HL-60 (cell line): ENCODE data around the gene ZNF786.

ENCODE experiments used
- DNase-seq, 2 experiments: peaks; one replicate each; pipeline ENCODE4 v3.0.0-alpha.2; 2010 to 2020; ENCODE audit warnings: low read depth in 1 of 2, low spot score in 1 of 2
- H3K27ac ChIP-seq: fragments of 250-450 bp; sonication (Bioruptor Pico); replicated peaks from 2 replicates; pipeline ENCODE4 v1.5.1; 2020; ENCODE audit warnings: mild to moderate bottlenecking, moderate library complexity
- H3K27me3 ChIP-seq: fragments of 250-450 bp; sonication (Bioruptor Pico); 2 replicates; pipeline ENCODE4 v1.5.1; 2021; ENCODE audit warnings: mild to moderate bottlenecking, moderate library complexity; ENCODE audit not compliant: insufficient read depth, poor library complexity, severe bottlenecking
- H3K4me3 ChIP-seq: replicated peaks from 2 replicates; pipeline ENCODE4 v1.5.1; 2011; ENCODE audit warnings: mild to moderate bottlenecking, control low read depth, low read length; ENCODE audit not compliant: insufficient read depth
- GABPA ChIP-seq: IDR thresholded peaks from 2 replicates; pipeline ENCODE4 v1.6.1; 2012; ENCODE audit warnings: low read depth
- POLR2AphosphoS5 ChIP-seq: IDR thresholded peaks from 2 replicates; pipeline ENCODE4 v1.6.1; 2012; ENCODE audit warnings: low read depth
- SPI1 ChIP-seq: IDR thresholded peaks from 2 replicates; pipeline ENCODE4 v1.6.1; 2012; ENCODE audit warnings: low read depth, mild to moderate bottlenecking, borderline replicate concordance
- TF ChIP-seq, protein P1 (sequence below): IDR thresholded peaks from 2 replicates; pipeline ENCODE4 v1.6.1; 2012; ENCODE audit warnings: low read depth; ENCODE audit not compliant: insufficient replicate concordance
- TF ChIP-seq, protein P2 (sequence below): IDR thresholded peaks from one replicate; pipeline ENCODE4 v1.5.1; 2011; ENCODE audit warnings: low read length, control low read depth, inconsistent platforms; ENCODE audit not compliant: insufficient read depth

ZNF786 gene

DNA sequence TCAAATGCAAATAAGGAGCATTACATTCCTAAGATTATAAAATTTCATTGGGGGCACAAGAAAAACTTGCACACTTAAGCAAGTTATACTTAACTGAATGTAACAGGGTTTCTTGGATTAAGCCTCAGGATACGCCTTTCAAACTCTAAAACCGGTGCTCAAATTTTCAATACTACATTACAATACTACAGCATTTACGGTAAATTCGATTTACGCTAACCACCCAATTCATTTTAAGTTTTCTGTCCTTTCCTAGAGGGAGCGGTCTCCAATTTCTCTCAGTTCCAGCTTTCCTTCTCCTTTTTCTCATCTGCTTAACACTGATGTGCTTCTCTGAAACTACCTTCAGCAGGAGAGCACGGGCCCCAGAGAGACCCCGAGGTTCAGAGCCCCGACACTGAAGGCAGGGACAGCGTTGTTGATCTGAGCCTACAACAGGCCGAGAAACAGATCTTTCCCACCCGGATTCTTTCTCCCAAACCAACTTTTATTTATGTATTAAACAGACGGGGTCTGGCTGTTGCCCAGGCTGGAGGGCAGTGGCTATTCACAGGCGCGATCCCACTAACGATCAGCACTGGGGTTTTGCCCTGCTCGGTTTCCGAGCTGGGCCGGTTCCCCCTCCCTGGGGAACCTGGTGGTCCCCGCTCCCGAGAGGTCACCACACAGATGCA lies 34.8 kb upstream of the ZNF786 start:
- TF ChIP-seq, protein P1, sequence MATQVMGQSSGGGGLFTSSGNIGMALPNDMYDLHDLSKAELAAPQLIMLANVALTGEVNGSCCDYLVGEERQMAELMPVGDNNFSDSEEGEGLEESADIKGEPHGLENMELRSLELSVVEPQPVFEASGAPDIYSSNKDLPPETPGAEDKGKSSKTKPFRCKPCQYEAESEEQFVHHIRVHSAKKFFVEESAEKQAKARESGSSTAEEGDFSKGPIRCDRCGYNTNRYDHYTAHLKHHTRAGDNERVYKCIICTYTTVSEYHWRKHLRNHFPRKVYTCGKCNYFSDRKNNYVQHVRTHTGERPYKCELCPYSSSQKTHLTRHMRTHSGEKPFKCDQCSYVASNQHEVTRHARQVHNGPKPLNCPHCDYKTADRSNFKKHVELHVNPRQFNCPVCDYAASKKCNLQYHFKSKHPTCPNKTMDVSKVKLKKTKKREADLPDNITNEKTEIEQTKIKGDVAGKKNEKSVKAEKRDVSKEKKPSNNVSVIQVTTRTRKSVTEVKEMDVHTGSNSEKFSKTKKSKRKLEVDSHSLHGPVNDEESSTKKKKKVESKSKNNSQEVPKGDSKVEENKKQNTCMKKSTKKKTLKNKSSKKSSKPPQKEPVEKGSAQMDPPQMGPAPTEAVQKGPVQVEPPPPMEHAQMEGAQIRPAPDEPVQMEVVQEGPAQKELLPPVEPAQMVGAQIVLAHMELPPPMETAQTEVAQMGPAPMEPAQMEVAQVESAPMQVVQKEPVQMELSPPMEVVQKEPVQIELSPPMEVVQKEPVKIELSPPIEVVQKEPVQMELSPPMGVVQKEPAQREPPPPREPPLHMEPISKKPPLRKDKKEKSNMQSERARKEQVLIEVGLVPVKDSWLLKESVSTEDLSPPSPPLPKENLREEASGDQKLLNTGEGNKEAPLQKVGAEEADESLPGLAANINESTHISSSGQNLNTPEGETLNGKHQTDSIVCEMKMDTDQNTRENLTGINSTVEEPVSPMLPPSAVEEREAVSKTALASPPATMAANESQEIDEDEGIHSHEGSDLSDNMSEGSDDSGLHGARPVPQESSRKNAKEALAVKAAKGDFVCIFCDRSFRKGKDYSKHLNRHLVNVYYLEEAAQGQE = no peak
- TF ChIP-seq, protein P2, sequence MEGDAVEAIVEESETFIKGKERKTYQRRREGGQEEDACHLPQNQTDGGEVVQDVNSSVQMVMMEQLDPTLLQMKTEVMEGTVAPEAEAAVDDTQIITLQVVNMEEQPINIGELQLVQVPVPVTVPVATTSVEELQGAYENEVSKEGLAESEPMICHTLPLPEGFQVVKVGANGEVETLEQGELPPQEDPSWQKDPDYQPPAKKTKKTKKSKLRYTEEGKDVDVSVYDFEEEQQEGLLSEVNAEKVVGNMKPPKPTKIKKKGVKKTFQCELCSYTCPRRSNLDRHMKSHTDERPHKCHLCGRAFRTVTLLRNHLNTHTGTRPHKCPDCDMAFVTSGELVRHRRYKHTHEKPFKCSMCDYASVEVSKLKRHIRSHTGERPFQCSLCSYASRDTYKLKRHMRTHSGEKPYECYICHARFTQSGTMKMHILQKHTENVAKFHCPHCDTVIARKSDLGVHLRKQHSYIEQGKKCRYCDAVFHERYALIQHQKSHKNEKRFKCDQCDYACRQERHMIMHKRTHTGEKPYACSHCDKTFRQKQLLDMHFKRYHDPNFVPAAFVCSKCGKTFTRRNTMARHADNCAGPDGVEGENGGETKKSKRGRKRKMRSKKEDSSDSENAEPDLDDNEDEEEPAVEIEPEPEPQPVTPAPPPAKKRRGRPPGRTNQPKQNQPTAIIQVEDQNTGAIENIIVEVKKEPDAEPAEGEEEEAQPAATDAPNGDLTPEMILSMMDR = no peak
- TF ChIP-seq POLR2AphosphoS5 (no peak), GABPA (no peak), SPI1 (no peak)
- Histone ChIP-seq H3K27me3 (no peaks in the 10 kb centered on the region), H3K4me3 (peak overlapping the region; percentile 92), H3K27ac (peak overlapping the region; percentile 92)
- peak in 1 of 2 experiments; percentile 19 for DNase-seq

DNA sequence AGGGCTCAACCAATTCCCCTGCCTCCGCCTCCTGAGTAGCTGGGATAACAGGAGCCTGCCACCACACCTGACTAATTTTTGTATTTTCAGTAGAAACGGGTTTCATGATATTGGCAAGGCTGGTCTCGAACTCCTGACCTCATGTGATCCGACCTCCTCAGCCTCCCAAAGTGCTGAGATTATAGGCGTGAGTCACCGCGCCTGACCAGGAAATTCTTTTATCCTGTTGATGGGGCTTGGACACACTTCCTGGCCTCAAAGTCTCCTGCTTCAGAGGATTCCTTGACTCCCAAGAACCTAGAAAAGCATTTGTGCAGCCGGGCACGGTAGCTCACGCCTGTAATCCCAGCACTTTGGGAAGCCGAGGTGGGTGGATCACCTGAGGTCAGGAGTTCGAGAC lies 19.5 kb upstream of the ZNF786 start:
- no peak for DNase-seq
- TF ChIP-seq GABPA = no peak
- no peak for TF ChIP-seq SPI1
- TF ChIP-seq, protein P1 = no peak
- TF ChIP-seq, protein P2 = no peak
- TF ChIP-seq POLR2AphosphoS5 = no peak
- Histone ChIP-seq H3K27me3 (no peaks in the 10 kb centered on the region), H3K27ac (no peak overlapping the region), H3K4me3 (no peak overlapping the region)

DNA sequence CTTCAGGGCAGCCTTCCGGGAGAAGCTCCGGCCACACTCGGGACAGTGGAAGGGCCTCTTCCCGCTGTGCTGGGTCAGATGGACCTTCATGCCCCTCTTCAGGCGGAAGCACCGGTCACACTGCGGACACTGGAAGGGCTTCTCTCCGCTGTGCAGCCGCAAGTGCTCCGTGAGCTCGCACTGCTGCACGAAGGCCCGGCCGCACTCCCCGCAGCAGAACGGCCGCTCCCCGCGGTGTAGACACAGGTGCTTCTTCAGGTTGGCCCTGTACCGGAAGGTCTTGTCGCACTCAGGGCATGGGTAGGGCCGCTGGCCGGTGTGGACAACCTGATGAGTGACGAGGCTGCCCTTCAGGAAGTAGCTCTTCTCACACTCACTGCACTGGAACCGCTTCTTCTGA lies 14.2 kb upstream of the ZNF786 start:
- DNase-seq = no peak
- Histone ChIP-seq H3K4me3 (no peak overlapping the region), H3K27me3 (no peaks in the 10 kb centered on the region), H3K27ac (no peak overlapping the region)
- TF ChIP-seq, protein P2 = no peak

DNA sequence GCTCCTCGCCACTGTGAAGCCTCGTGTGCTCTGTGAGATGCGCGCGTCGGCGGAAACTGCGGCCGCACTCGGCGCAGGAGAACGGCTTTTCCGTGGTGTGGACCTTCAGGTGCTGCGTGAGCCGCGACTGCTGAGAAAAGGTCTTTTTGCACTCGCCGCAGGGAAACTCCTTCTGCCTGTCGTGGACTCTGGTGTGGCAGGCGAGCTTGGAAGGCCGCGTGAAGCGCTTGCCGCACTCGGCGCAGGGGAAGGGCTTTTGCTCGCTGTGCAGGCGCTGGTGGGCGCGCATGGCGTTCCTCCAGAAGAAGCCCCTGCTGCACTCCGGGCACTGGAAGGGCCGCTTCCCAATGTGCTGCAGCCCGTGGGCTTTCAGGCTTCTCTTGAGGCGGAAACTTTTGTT lies 13.7 kb upstream of the ZNF786 start:
- Histone ChIP-seq H3K27ac (no peak overlapping the region), H3K27me3 (no peaks in the 10 kb centered on the region), H3K4me3 (no peak overlapping the region)
- TF ChIP-seq SPI1 (no peak), POLR2AphosphoS5 (no peak), GABPA (no peak)
- TF ChIP-seq, protein P2 = no peak
- TF ChIP-seq, protein P1 = no peak
- DNase-seq = no peak
